IPS DF 6.9 (cell line): ENCODE measurements around the gene SARDH.
"Not testable (repeated sequence)": the region's sequence is repeated elsewhere in the genome, so short reads cannot be mapped to it uniquely, and the experiment has no call there.

ENCODE experiments used
- DNase-seq: peaks from one replicate; pipeline ENCODE4 v3.0.0-alpha.2; 2013; ENCODE audit warnings: low read depth, low spot score
- H3K27ac ChIP-seq: one replicate; pipeline ENCODE4 v1.5.1; 2013; ENCODE audit warnings: low read length, control low read depth
- H3K27me3 ChIP-seq: 2 replicates; pipeline ENCODE4 v1.6.1; 2013; ENCODE audit warnings: mild to moderate bottlenecking, low read length; ENCODE audit not compliant: control insufficient read depth, insufficient read depth
- H3K36me3 ChIP-seq: 2 replicates; pipeline ENCODE4 v1.6.1; 2013; ENCODE audit warnings: low read length; ENCODE audit not compliant: control insufficient read depth, insufficient read depth
- H3K4me1 ChIP-seq: 2 replicates; pipeline ENCODE4 v1.6.1; 2013; ENCODE audit warnings: low read length; ENCODE audit not compliant: control insufficient read depth, insufficient read depth
- H3K4me3 ChIP-seq: 2 replicates; pipeline ENCODE4 v1.5.1; 2013; ENCODE audit warnings: mild to moderate bottlenecking, low read length
- H3K9me3 ChIP-seq: 2 replicates; pipeline ENCODE4 v1.6.1; 2013; ENCODE audit warnings: low read length, inconsistent platforms; ENCODE audit not compliant: control insufficient read depth, insufficient read depth
- WGBS: extraction: QIAGEN DNeasy Blood & Tissue Kit; methylation state at CpG from one replicate; pipeline ENCODE4 v1.1.7; 2013; ENCODE audit warnings: mixed read lengths, missing lambda C conversion rate; ENCODE audit not compliant: insufficient read length, insufficient coverage; 5-methylcytosine and 5-hydroxymethylcytosine counted together

SARDH gene

DNA sequence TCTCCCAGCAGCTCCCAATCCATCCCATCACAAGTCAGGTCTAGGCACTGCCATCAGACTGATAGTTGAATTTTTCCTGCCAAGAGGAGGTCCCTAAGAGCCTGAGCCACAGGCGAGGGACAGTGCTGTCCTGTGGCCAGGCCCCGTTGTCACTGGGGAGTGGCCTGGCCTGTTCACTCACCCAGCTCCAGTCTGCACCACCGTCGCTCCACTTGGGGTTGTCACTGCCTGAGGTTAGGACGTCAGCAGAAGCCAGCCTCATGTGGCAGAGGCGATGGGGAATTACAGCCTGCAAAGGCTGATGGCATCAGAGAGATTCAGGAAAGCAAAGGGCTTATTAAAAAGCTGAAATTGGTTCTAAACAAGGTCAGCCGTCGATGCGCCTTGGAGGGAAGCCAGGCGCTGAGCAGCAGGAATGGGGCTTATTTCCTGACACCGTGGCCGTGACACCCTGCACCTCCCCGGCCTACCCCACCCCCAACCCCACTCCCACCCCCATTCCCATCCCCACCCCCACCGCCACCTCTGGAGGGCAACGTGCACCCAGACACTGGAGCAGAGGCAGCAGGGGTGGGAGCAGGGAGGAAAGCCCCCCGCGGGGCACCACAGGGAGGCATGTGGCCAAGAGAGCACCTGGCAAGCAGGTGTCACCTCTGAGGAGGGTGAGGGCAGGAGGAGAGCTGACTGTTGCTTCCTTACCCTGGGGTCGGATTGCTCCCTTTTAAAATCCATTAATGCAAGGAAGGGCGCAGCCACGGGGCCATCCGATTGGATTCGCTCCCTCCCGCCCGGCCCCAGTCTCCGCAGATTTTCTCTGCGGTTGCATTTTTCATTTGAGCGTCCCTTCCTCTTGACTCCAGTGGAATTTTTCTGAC lies 105.1 kb downstream of the SARDH start:
- DNase-seq, result no peak
- H3K27me3 ChIP-seq, result no peaks in the 10 kb centered on the region
- H3K36me3 ChIP-seq, result no peaks in the 10 kb centered on the region
- WGBS, result no CpG with 5 or more reads among the region's 27 CpGs
- no peak overlapping the region for H3K4me3 ChIP-seq
- H3K4me1 ChIP-seq, result peaks cover 9% of the 10 kb centered on the region
- H3K27ac ChIP-seq, result no peak overlapping the region
- H3K9me3 ChIP-seq, result no peaks in the 10 kb centered on the region

DNA sequence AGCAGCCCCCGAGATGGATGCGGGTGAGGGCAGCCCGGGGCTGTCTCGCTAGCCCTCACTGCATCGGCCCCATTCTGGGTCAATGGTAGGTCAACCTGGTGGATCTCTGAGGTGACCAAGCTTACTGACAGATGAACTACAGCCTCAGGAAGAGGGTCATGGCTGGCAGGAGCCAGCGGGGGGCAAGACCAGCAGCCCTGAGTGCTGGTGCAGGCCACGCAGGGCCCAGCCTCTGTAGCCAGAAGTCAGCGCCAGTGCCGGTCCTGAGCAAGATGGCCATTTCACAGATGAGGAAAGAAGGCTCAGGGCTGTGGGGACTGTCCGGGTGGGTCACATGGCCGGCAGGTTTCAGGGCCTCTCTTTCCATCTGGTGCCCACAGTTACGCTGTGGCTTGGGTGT lies 107.0 kb downstream of the SARDH start:
- WGBS, result no CpG with 5 or more reads among the region's 12 CpGs
- Histone ChIP-seq H3K36me3 (no peaks in the 10 kb centered on the region), H3K4me1 (peaks cover 6% of the 10 kb centered on the region), H3K27me3 (no peaks in the 10 kb centered on the region), H3K9me3 (no peaks in the 10 kb centered on the region), H3K4me3 (no peak overlapping the region), H3K27ac (no peak overlapping the region)
- DNase-seq, result no peak

DNA sequence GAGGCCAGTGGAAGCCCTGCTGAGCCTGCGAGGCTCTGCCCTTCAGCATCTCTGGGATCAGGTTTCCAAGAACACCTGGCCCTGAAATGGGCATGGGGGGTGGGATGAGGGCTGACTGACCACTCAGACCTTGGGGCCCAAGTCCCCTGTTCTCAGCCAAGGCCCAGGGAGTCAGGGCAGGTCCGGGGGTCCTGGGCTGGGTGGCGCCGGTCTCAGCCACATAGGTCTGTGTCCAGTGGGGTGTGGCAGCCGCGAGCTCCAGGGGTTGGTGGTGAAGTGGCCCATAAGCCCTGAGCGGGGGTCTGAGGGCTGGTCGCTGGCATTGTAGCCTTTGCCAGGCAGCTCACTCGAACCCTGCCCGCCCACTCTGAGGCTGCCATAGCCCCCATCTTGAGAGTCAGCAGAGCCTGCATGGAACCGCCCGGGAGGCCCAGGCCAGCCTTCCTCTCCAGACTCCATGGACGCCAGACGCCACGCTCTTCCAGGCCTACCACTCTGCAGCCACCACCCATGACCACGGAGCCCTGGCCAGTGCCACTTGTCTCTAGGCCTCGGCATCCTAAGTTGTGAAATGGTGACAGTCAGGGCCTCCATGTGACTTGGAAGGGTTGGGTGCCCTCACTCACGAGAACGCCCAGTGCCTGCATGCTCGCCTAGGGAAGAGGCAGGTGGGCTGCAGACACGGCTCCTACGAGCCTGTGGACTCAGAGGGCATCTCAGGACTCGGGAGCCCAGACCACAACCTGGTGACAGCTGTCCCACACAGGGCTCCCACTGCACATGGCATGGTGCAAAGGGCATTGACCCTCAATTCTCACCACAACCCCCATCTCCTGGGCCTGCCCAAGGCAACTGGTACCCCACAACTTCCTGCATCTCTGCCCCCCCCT lies 108.7 kb downstream of the SARDH start:
- WGBS, result no CpG with 5 or more reads among the region's 23 CpGs
- Histone ChIP-seq H3K4me3 (no peak overlapping the region), H3K27ac (no peak overlapping the region), H3K9me3 (no peaks in the 10 kb centered on the region), H3K27me3 (no peaks in the 10 kb centered on the region), H3K4me1 (peaks cover 6% of the 10 kb centered on the region), H3K36me3 (no peaks in the 10 kb centered on the region)
- no peak for DNase-seq

DNA sequence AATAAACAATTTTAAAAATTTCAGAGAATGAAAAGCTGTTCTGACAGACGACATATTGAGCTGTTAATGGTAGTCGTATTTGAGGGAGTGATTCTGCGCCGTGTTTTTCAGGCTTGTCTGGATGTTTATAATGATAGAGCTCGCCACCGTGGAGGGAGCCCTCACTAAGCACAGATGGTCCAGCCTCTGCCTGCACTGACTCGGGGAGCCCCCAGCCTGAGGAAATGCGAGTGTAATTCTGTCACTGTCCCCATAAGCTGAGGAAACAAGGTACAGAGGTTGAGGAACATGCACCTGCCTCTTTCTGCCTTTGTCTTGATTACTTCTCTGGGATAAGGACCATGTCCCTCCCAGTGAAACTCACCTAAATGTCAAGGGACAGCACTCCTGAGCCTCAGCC lies 109.4 kb downstream of the SARDH start:
- Histone ChIP-seq H3K27ac (no peak overlapping the region), H3K27me3 (no peaks in the 10 kb centered on the region), H3K9me3 (no peaks in the 10 kb centered on the region), H3K4me1 (peaks cover 6% of the 10 kb centered on the region), H3K4me3 (no peak overlapping the region), H3K36me3 (no peaks in the 10 kb centered on the region)
- no peak for DNase-seq
- WGBS, result no CpG with 5 or more reads among the region's 8 CpGs

DNA sequence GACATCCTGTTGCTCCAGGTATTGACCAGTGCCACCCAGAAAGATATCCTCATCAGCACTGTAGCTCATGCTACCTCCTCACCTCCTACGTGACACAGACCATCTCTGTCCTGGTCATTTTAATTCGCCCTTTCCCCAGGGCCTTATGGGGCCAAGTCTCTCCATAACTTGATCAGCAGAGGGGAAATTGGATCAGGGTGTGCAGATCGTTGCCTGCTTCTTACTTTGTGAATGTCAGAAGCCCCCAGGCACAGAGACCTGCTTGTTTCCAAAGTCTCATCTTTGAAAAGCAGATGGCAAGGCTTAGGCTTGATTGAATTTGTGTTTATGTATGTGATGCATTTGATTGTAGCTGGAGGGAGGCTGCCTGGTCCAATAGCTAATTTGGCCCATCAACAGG lies 110.8 kb downstream of the SARDH start:
- no peak overlapping the region for H3K27ac ChIP-seq
- no peak for DNase-seq
- no peak overlapping the region for H3K4me3 ChIP-seq
- no peaks in the 10 kb centered on the region for H3K27me3 ChIP-seq
- H3K4me1 ChIP-seq, result no peaks in the 10 kb centered on the region; the same call in 1 of the 2 replicates
- no CpG with 5 or more reads among the region's 3 CpGs for WGBS
- no peaks in the 10 kb centered on the region for H3K9me3 ChIP-seq
- H3K36me3 ChIP-seq, result no peaks in the 10 kb centered on the region

DNA sequence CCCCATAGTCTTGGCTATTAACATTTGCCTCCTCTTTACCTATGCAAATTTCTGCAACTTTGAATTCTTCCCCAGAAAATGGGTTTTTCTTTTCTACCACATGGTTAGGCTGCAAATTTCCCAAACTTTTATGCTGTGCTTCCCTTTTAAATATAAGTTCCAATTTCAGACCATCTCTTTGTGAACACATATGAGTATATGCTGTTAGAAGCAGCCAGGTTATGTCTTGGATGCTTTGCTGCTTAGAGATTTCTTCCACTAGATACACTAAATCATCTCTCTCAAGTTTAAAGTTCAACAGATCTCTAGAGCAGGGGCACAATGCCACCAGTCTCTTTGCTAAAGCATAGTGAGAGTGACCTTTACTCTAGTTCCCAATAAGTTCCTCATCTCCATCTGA lies 112.1 kb downstream of the SARDH start:
- H3K36me3 ChIP-seq, H3K27ac ChIP-seq, H3K4me1 ChIP-seq, H3K4me3 ChIP-seq, H3K27me3 ChIP-seq, DNase-seq, H3K9me3 ChIP-seq: not testable (repeated sequence)

DNA sequence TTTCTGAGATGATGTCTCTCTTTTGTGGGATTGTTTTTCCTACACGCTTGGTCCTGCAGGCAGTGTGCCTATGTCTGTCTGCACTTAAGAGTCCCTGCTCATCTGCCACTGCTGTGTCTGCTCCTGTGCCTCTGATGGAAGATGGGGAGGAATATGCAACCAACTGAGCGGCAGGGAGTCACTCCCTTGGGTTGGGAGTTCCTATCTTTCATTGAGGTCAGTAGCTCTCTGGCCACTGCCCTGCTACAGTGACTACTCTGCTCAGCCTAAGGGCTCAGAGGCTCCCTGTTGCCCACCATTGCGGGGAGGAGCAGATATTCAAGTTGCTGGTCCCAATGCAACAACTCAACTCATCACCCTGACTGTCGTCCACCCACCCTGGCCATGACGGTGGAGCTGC lies 115.6 kb downstream of the SARDH start:
- Histone ChIP-seq H3K27ac (no peak overlapping the region), H3K4me3 (no peak overlapping the region), H3K36me3 (no peaks in the 10 kb centered on the region), H3K4me1 (no peaks in the 10 kb centered on the region), H3K27me3 (no peaks in the 10 kb centered on the region), H3K9me3 (no peaks in the 10 kb centered on the region)
- no CpG with 5 or more reads among the region's 5 CpGs for WGBS
- DNase-seq, result no peak

DNA sequence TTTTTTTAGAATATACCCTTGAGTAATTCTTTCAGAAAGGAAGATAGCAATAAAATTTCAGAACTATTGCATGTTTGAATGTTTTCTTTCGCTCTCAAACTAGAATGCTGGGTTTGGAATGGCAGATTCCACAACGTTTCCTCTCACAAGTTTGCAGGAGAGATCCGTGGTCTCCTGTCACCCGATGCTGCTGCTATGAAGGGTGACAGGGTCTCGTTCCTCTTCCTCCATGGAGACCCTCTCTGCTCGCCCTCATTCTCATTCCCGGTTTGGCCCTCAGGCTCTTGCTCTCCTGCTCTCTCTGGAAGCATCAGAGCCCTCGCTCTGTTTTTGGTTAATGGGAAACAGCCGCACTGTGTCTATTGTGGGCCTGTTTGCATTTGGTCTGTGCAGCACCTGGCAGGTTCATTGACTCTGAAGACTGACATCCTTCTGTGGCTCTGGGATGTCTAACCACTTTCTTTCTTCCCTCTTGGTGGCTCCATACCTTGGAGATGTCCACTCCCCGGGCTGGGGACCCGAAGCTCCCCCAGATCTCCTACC lies 116.4 kb downstream of the SARDH start:
- H3K9me3 ChIP-seq, result no peaks in the 10 kb centered on the region
- no peaks in the 10 kb centered on the region for H3K27me3 ChIP-seq
- WGBS, result no CpG with 5 or more reads among the region's 11 CpGs
- no peaks in the 10 kb centered on the region for H3K36me3 ChIP-seq
- H3K27ac ChIP-seq, result no peak overlapping the region
- no peak overlapping the region for H3K4me3 ChIP-seq
- no peaks in the 10 kb centered on the region for H3K4me1 ChIP-seq
- no peak for DNase-seq

DNA sequence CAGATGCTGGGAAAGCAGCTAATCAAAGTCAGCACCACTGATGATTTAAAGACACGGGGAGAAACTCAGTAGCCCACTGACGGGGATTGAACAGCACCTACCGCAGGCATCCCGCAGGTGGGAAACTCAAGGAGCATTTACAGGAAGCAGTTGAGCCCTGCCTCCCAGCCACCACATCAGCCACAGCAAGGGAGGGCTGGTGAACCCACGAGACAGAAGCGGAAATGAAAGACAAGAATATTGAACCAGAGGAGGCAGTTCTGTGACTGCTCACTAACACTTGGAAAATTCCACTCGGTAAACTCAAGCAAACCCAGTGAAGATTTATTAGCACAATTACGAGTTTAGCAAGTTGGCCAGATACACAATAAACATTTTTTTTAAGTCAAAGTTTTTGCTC lies 118.4 kb downstream of the SARDH start:
- Histone ChIP-seq H3K27me3 (no peaks in the 10 kb centered on the region), H3K9me3 (no peaks in the 10 kb centered on the region), H3K27ac (no peak overlapping the region), H3K4me1 (no peaks in the 10 kb centered on the region; the same call in 1 of the 2 replicates), H3K4me3 (no peak overlapping the region), H3K36me3 (no peaks in the 10 kb centered on the region)
- no peak for DNase-seq
- WGBS, result no CpG with 5 or more reads among the region's 8 CpGs

DNA sequence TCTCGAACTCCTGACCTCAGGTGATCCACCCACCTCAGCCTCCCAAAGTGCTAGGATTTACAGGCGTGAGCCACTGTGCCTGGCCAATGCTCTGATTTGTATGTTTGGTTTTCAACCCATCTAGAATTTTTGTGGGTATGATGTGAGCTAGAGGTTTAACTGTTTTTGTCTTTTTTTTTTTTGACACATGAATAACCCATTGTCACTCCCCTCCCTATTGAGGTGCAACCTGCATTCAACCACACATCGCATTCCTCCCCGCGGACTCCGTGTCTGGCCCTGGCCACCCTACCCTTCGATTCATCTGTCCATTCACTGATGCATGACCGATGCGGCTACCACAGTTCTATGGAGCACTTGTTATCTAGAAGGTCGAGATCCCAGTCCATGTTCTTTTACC lies 119.4 kb downstream of the SARDH start:
- Histone ChIP-seq H3K36me3 (no peaks in the 10 kb centered on the region), H3K27me3 (no peaks in the 10 kb centered on the region), H3K27ac (no peak overlapping the region), H3K4me1 (no peaks in the 10 kb centered on the region; the same call in 1 of the 2 replicates), H3K9me3 (no peaks in the 10 kb centered on the region), H3K4me3 (no peak overlapping the region)
- no peak for DNase-seq
- WGBS, result no CpG with 5 or more reads among the region's 10 CpGs
